Activated naive CD8-positive, alpha-beta T cell treated with anti-CD3 and anti-CD28 coated beads, Interleukin-2, amount 50 U/mL, for 24 hours (primary cell): ENCODE results near the gene LRP1B.

Experiments used
- ATAC-seq: fragments of 150-1000 bp; cut with Tn5 transposase; one replicate; pipeline ENCODE4 v1.10.0; 2021
- DNase-seq: peaks from one replicate; pipeline ENCODE4 v3.0.0; 2021
- H3K27ac Mint-ChIP-seq: one replicate; pipeline ENCODE4 v1.8.0; 2021; ENCODE audit warnings: mild to moderate bottlenecking, mixed read lengths
- H3K27me3 Mint-ChIP-seq: one replicate; pipeline ENCODE4 v1.8.0; 2021; ENCODE audit warnings: mixed read lengths
- H3K36me3 Mint-ChIP-seq: one replicate; pipeline ENCODE4 v1.8.0; 2021; ENCODE audit warnings: low read depth, mixed read lengths
- H3K4me1 Mint-ChIP-seq: one replicate; pipeline ENCODE4 v1.8.0; 2021; ENCODE audit warnings: mixed read lengths
- H3K4me3 Mint-ChIP-seq: one replicate; pipeline ENCODE4 v1.8.0; 2021; ENCODE audit warnings: mild to moderate bottlenecking, moderate library complexity, mixed read lengths
- H3K9me3 Mint-ChIP-seq: one replicate; pipeline ENCODE4 v1.8.0; 2021; ENCODE audit warnings: mixed read lengths

Gene LRP1B

DNA sequence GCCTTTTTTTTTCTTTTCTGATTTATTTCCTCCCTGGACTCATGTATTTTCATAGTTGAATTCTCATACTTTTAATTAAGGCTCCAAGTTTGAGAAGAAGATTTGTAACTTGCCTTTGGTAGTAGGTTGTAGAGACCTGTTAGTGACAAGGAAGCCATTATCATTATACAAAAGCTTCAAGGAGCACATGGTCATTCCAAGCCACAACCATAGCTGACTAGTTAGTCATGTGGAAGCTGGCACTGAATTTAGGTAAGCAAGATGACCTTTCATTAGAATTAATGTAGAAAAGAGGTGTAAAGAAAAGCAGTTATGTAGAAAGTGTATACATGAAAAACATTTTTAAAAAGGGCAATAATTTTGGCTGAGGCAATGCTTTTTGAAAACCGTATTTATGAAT lies 89.7 kb downstream of the LRP1B start:
- H3K27me3 Mint-ChIP-seq, result no peaks in the 10 kb centered on the region
- no peak for ATAC-seq
- H3K36me3 Mint-ChIP-seq, result no peaks in the 10 kb centered on the region
- H3K4me3 Mint-ChIP-seq, result no peak overlapping the region
- H3K4me1 Mint-ChIP-seq, result no peaks in the 10 kb centered on the region
- no peak overlapping the region for H3K27ac Mint-ChIP-seq
- peaks cover 9% of the 10 kb centered on the region for H3K9me3 Mint-ChIP-seq
- DNase-seq, result no peak

DNA sequence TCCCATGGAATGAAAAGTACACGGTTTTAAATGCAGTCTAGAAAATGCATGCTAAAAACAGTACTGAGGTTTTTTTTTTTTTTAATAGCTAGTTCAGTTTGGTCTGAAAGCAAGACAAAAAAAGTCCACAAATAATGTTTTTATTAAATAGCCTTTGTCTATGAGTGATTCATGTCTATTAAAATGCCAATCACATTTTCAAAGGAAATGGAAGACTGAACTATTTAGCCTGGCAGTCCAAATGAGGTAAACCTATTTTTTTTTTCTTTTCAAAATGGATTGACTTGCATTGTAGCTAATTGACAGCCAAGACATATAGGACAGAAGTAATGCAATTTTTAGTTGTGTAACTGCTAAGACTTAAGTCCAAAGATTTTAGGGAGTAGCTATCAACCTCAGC lies 90.3 kb downstream of the LRP1B start:
- Mint-ChIP-seq H3K9me3 (peaks cover 9% of the 10 kb centered on the region), H3K27ac (no peak overlapping the region), H3K36me3 (no peaks in the 10 kb centered on the region), H3K4me1 (no peaks in the 10 kb centered on the region), H3K4me3 (no peak overlapping the region), H3K27me3 (no peaks in the 10 kb centered on the region)
- DNase-seq (no peak), ATAC-seq (no peak)

DNA sequence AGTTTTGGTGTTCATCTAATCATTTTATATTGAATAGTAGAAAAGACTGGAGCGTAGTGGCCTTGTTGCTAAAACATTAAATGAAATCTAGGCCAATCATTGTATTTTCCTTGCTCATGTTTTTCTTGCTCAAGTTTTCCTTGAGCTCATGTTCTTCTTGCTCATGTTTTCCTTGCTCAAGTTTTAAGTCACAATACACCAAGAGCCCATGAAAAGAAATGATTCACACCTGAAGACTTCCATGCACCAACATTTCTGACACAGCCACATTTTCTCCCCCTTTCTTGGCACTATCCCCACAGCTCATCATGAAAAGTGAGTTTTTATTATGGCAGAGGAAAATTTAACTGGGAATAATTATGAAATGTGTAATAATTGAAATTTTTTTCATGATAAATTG lies 92.0 kb downstream of the LRP1B start:
- H3K36me3 Mint-ChIP-seq, result no peaks in the 10 kb centered on the region
- H3K4me1 Mint-ChIP-seq, result no peaks in the 10 kb centered on the region
- H3K27me3 Mint-ChIP-seq, result no peaks in the 10 kb centered on the region
- H3K27ac Mint-ChIP-seq, result no peak overlapping the region
- DNase-seq, result no peak
- no peak for ATAC-seq
- no peak overlapping the region for H3K4me3 Mint-ChIP-seq
- peaks cover 9% of the 10 kb centered on the region for H3K9me3 Mint-ChIP-seq

DNA sequence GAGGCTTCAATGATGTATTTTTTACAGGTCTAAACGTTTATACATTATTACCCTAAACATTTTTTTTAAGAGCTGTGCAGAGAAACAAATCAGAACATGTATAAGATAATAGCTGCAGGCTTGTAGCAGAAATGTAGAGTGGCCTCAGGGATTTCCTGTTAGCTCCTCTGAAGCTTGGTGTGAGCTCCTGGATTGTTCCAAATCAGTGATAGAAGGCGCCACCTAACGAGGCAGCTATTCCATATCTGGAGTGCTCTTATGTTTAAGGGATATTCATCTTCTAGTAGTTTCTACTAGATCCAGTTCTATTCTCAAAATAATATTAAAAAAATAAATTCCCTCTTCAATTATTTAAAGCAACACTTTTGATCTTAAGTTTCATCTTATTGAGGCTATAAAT lies 93.1 kb downstream of the LRP1B start:
- peaks cover 4% of the 10 kb centered on the region for H3K9me3 Mint-ChIP-seq
- no peaks in the 10 kb centered on the region for H3K36me3 Mint-ChIP-seq
- DNase-seq (no peak), ATAC-seq (no peak)
- no peak overlapping the region for H3K4me3 Mint-ChIP-seq
- no peak overlapping the region for H3K27ac Mint-ChIP-seq
- no peaks in the 10 kb centered on the region for H3K27me3 Mint-ChIP-seq
- H3K4me1 Mint-ChIP-seq, result no peaks in the 10 kb centered on the region

DNA sequence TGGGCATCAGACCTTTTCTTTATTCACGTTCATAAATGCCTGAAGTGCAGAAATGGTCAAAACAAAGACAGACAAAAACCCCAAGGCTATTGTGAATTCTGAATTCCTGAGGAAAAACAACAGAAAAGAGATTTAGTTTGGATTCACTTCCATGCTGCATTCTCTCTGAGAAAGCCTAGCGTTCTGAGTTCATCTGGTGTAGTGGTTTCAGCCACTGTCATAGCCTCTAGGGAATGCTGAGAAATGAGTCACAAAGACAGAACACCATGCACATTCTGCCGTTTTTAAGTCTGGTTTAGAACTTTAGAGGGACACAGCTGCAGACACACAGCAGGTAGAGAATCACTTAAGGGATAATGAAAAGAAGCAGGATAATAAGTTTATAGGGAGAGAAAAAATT lies 93.8 kb downstream of the LRP1B start:
- no peaks in the 10 kb centered on the region for H3K4me1 Mint-ChIP-seq
- H3K36me3 Mint-ChIP-seq, result no peaks in the 10 kb centered on the region
- no peak for DNase-seq
- no peak for ATAC-seq
- no peak overlapping the region for H3K4me3 Mint-ChIP-seq
- no peak overlapping the region for H3K27ac Mint-ChIP-seq
- H3K27me3 Mint-ChIP-seq, result no peaks in the 10 kb centered on the region
- H3K9me3 Mint-ChIP-seq, result peaks cover 4% of the 10 kb centered on the region

DNA sequence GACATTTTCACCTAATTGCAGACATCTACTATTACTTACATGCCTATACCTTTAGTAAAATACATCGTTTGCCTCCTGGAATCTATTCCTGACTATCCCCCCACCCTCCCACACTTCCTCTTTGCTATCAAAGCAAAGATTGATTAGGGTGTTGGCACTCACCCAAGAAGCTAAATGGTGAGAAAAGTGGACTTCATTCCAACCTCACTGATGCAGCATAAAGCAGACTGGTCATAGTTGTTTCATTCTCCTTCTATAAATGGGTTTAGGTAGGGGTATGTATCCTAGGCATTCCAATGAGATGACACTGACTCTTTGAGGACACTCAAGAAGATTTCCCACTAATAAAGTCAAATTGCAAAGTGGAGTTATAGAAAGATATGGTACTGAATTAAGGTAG lies 97.4 kb downstream of the LRP1B start:
- no peak overlapping the region for H3K4me3 Mint-ChIP-seq
- DNase-seq (no peak), ATAC-seq (no peak)
- H3K27me3 Mint-ChIP-seq, result no peaks in the 10 kb centered on the region
- H3K4me1 Mint-ChIP-seq, result no peaks in the 10 kb centered on the region
- no peaks in the 10 kb centered on the region for H3K36me3 Mint-ChIP-seq
- H3K27ac Mint-ChIP-seq, result no peak overlapping the region
- peaks cover 4% of the 10 kb centered on the region for H3K9me3 Mint-ChIP-seq

DNA sequence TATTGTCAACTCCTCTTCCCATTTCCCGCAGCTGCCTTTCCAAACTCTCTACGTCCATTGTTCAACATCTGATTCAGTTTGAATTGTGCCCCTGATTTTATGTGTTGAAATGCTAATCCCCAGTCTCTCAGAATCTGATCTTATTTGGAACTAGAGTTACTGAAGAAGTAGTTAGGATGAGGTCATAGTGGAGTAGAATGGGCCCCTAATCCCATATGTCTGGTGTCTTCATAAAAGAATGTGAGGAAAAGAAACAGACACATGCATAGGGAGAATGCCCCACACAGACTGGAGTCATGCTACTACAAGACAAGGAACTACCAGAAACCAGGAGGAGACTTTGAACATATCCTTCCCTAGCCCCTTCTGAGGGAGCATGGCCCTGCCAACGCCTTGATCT lies 99.2 kb downstream of the LRP1B start:
- no peak overlapping the region for H3K4me3 Mint-ChIP-seq
- H3K4me1 Mint-ChIP-seq, result no peaks in the 10 kb centered on the region
- H3K9me3 Mint-ChIP-seq, result peaks cover 4% of the 10 kb centered on the region
- H3K36me3 Mint-ChIP-seq, result no peaks in the 10 kb centered on the region
- no peak for ATAC-seq
- DNase-seq, result no peak
- no peaks in the 10 kb centered on the region for H3K27me3 Mint-ChIP-seq
- no peak overlapping the region for H3K27ac Mint-ChIP-seq

DNA sequence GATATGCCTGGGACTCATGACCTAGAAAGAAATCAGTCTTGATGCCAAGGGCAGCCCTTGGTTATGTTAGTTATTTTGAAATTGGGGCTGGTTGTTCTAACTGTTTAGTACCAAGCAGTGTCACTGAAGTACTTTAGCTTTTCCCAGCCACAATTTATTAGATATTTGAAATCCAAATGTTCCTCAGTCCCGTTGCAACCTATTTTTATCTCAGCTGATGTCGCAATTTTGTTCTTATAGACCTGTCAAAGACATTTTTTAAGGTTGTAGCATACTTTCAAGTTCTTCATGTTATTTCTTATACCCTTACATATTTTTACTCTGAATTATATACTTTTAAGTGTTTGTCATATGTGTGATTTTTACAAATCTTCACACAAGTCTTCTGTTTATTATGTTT lies 100.1 kb downstream of the LRP1B start:
- Mint-ChIP-seq H3K4me1 (no peaks in the 10 kb centered on the region), H3K27ac (no peak overlapping the region), H3K9me3 (peaks cover 4% of the 10 kb centered on the region), H3K4me3 (no peak overlapping the region), H3K27me3 (no peaks in the 10 kb centered on the region), H3K36me3 (no peaks in the 10 kb centered on the region)
- no peak for ATAC-seq
- no peak for DNase-seq

DNA sequence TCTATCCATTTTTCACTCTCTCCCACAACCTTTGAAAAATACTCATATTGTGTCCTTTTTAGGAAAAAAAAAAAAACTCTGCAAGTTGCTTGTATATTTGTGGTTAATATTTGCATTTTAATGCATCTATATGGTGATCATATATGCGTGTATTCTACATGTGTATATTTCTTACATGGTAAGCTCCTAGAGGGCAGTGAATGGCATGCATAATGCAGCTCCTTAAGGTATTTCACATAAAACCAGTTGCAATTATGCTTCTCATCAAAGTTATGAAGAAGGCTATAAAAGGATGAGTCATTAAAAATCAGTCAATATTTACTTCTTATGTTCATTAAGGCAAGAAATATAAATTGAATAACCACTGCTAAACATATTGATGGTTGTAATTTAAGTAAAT lies 100.8 kb downstream of the LRP1B start:
- DNase-seq, result no peak
- Mint-ChIP-seq H3K36me3 (no peaks in the 10 kb centered on the region), H3K27me3 (no peaks in the 10 kb centered on the region), H3K27ac (no peak overlapping the region), H3K4me1 (no peaks in the 10 kb centered on the region), H3K9me3 (peaks cover 4% of the 10 kb centered on the region), H3K4me3 (no peak overlapping the region)
- ATAC-seq, result no peak

DNA sequence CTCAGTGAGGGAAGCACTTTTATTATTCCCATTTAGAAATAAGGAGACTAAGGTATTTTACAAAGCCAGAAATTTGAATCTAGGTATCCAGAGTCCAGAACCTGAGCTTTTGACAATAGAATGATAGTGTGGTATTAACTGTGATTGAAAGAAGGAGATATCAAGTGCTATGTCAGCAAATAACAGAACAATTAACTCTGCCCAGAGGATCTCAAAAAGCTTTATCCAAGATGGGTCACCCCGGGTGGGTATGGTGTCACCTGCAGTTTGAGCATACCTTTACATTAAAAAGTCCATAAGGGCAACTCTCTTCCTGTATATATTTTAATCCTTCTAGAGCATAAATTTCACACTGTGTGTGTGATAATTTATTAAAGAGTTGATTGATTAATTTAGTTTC lies 105.4 kb downstream of the LRP1B start:
- H3K4me1 Mint-ChIP-seq, result no peaks in the 10 kb centered on the region
- H3K36me3 Mint-ChIP-seq, result no peaks in the 10 kb centered on the region
- no peaks in the 10 kb centered on the region for H3K9me3 Mint-ChIP-seq
- H3K27ac Mint-ChIP-seq, result no peak overlapping the region
- no peak overlapping the region for H3K4me3 Mint-ChIP-seq
- no peak for DNase-seq
- H3K27me3 Mint-ChIP-seq, result no peaks in the 10 kb centered on the region
- ATAC-seq, result no peak

DNA sequence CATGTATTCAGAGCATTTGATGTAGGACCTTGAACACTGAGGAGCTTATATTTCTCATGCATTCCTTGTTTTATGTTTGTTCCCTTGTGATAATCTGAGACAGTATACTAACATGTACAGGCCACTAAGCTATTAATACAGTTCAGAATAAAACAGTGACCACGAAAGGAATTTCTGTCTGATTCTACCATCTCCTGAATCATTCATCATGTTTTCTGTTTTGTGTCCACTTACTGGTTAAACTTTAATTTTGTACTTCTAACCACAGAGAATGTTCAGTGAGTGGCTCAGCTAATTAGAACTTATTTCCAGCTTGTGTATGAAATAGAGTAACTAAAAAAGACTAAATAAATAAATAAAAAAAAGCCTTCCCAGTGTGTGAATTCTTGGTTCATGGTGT lies 110.4 kb downstream of the LRP1B start:
- no peaks in the 10 kb centered on the region for H3K9me3 Mint-ChIP-seq
- no peaks in the 10 kb centered on the region for H3K27me3 Mint-ChIP-seq
- DNase-seq (no peak), ATAC-seq (no peak)
- no peaks in the 10 kb centered on the region for H3K4me1 Mint-ChIP-seq
- H3K27ac Mint-ChIP-seq, result no peak overlapping the region
- H3K4me3 Mint-ChIP-seq, result no peak overlapping the region
- peaks cover 2% of the 10 kb centered on the region for H3K36me3 Mint-ChIP-seq

DNA sequence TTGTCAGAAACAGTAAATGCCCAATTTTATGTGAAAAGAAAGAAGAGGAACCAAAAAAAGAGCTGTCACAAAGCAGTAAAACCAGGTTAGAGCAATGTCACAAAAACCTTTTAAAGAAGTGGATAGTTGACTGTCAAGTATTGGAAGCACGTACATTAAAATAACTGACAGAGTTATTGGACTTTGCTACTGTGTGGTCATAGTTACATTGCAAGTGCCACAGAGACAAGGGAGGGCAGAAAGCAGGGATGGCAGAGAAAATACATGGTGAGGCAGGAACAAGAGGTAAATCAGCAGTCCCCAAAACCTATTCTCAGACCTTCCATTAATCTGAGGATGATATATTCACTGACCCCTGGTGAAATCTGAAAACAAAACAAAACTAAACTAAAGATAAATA lies 116.3 kb downstream of the LRP1B start:
- no peak overlapping the region for H3K4me3 Mint-ChIP-seq
- H3K27me3 Mint-ChIP-seq, result no peaks in the 10 kb centered on the region
- peaks cover 2% of the 10 kb centered on the region for H3K36me3 Mint-ChIP-seq
- H3K9me3 Mint-ChIP-seq, result no peaks in the 10 kb centered on the region
- no peak for DNase-seq
- H3K27ac Mint-ChIP-seq, result no peak overlapping the region
- H3K4me1 Mint-ChIP-seq, result no peaks in the 10 kb centered on the region
- ATAC-seq, result no peak

DNA sequence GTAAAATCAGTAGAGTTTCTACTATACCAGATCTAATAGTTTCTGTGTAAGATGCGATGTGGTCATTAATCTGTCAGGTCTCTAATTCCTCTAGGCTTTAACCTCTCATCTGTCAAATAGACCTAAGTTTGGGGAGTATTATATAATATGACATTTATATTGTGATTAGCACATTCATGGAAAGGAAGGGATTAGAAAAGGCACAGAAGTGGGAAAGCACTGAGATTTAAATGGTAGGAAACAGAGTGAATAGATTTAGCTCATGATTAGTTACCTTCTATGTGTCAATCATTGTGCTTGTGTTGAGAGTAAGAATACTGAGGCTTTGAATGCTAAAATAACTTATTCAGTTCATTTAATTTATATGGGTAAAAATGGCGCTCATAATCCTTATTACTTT lies 118.0 kb downstream of the LRP1B start:
- DNase-seq (no peak), ATAC-seq (no peak)
- H3K36me3 Mint-ChIP-seq, result peaks cover 2% of the 10 kb centered on the region
- H3K9me3 Mint-ChIP-seq, result no peaks in the 10 kb centered on the region
- H3K4me1 Mint-ChIP-seq, result no peaks in the 10 kb centered on the region
- no peak overlapping the region for H3K4me3 Mint-ChIP-seq
- no peaks in the 10 kb centered on the region for H3K27me3 Mint-ChIP-seq
- no peak overlapping the region for H3K27ac Mint-ChIP-seq

DNA sequence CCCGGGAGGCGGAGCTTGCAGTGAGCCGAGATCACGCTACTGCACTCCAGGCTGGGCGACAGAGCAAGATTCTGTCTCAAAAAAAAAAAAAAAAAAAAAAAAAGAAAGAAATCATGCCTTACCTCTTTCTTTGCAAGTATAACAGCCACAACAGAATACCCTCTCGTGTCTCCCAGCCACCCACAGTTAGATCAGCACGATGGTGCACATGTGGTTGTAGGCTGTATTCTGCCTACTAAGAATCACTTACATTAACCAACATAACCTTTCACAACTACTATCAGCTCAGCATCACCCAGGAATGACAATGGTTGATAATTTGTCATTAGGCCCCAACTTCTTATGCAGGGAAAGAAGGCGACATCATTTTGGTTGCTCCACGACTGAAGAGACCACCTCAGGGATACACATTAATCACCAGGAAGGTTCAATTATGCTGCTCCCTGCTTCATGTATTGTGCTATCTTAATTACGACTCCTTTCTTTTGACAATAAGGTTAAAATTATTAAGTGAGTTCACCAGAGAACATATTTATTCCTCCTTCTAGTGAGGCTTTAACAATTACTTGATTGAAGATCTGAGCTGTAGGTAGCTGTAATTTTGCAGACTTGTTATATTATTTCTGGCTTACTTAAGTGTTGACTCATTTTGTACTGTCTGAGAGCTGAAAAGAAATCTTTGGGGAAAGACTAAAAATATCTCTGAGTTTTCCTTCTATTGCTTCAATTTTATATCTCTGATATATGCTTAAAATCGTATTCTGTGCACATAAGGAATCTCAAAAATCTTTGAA lies 120.1 kb downstream of the LRP1B start:
- no peak overlapping the region for H3K4me3 Mint-ChIP-seq
- no peaks in the 10 kb centered on the region for H3K4me1 Mint-ChIP-seq
- H3K36me3 Mint-ChIP-seq, result no peaks in the 10 kb centered on the region
- no peak overlapping the region for H3K27ac Mint-ChIP-seq
- ATAC-seq (no peak), DNase-seq (no peak)
- no peaks in the 10 kb centered on the region for H3K27me3 Mint-ChIP-seq
- no peaks in the 10 kb centered on the region for H3K9me3 Mint-ChIP-seq

DNA sequence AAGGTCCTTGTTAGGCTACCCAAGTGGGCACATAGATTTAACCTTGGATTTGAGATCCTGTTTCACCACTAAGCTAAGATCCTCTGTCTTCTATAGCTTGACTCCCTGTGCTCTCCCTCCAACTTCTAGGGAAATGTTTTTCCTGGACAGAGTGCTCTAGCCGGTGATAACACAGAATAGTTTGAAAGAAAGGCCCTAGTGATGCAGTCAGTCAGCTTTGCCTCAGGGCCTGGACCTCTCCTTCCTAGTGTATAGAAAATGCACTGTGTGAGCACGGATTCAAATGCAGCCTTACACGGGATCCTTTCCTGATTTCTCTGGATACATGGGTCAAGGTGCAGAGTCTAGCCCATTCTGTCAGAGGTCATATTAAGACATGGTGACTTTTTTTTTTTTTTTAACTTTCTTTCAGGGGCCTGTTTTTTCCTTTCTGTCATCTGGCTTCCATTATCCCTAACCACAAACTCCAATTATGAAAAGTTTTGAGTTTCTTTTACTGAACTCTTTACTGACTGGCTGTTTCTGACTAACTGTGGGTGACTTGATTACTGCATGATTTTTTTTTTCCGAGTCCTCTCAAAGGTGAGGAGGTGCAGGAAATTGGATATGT lies 122.6 kb downstream of the LRP1B start:
- peaks cover 5% of the 10 kb centered on the region for H3K9me3 Mint-ChIP-seq
- H3K27me3 Mint-ChIP-seq, result no peaks in the 10 kb centered on the region
- H3K4me3 Mint-ChIP-seq, result no peak overlapping the region
- H3K27ac Mint-ChIP-seq, result no peak overlapping the region
- ATAC-seq, result no peak
- no peak for DNase-seq
- no peaks in the 10 kb centered on the region for H3K4me1 Mint-ChIP-seq
- H3K36me3 Mint-ChIP-seq, result no peaks in the 10 kb centered on the region

DNA sequence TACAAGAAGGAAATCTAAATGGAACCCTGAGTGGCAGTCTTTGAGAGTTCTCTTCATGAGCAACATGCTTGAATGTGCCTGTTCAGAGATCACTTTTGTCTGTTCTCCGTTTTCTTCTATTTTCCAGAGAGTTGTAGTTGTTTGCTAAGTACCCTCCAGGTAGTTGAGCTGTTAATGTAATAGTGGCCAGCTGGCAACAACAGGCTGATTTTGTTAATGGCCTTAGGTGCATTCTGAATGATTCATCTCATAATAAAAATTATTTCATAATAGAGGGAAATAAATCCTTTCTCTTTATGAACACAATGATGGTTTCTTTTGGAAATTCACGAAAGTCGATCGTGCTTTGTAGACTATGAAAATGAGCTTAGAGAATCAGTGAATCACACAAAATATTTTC lies 136.8 kb downstream of the LRP1B start:
- Mint-ChIP-seq H3K9me3 (no peaks in the 10 kb centered on the region), H3K27me3 (no peaks in the 10 kb centered on the region), H3K4me1 (no peaks in the 10 kb centered on the region), H3K27ac (no peak overlapping the region), H3K36me3 (no peaks in the 10 kb centered on the region), H3K4me3 (no peak overlapping the region)
- DNase-seq, result no peak
- ATAC-seq, result no peak
